ENCODE data around the gene LRMDA. TPM values are rescaled to one million over a fixed set of nuclear protein-coding genes. Genes with fewer than 3 reads are reported as not detected.

Gene LRMDA
- total RNA-seq, 6 experiments from 2014 or later, result 0.32 TPM; not detected in 5

GRCh38 chr10:75761289-75761688 is 329.9 kb downstream of the LRMDA start:
- H3K4me3 Mint-ChIP-seq, result no peak overlapping the region
- peaks cover 25% of the 10 kb centered on the region for H3K27me3 Mint-ChIP-seq (ENCODE audit: insufficient read depth)
- H3K9me3 Mint-ChIP-seq, result no peaks in the 10 kb centered on the region
- TF ChIP-seq, protein P1, sequence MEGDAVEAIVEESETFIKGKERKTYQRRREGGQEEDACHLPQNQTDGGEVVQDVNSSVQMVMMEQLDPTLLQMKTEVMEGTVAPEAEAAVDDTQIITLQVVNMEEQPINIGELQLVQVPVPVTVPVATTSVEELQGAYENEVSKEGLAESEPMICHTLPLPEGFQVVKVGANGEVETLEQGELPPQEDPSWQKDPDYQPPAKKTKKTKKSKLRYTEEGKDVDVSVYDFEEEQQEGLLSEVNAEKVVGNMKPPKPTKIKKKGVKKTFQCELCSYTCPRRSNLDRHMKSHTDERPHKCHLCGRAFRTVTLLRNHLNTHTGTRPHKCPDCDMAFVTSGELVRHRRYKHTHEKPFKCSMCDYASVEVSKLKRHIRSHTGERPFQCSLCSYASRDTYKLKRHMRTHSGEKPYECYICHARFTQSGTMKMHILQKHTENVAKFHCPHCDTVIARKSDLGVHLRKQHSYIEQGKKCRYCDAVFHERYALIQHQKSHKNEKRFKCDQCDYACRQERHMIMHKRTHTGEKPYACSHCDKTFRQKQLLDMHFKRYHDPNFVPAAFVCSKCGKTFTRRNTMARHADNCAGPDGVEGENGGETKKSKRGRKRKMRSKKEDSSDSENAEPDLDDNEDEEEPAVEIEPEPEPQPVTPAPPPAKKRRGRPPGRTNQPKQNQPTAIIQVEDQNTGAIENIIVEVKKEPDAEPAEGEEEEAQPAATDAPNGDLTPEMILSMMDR (IDR thresholded peaks at IDR 0.05), result no peak
- H3K4me1 Mint-ChIP-seq (ENCODE audit: low read depth), result peaks cover 9% of the 10 kb centered on the region; the same call in 1 of the 2 replicates
- no peak for DNase-seq
- H3K36me3 Mint-ChIP-seq (ENCODE audit: low read depth), result no peaks in the 10 kb centered on the region
- no peak overlapping the region for H3K27ac Mint-ChIP-seq

DNA sequence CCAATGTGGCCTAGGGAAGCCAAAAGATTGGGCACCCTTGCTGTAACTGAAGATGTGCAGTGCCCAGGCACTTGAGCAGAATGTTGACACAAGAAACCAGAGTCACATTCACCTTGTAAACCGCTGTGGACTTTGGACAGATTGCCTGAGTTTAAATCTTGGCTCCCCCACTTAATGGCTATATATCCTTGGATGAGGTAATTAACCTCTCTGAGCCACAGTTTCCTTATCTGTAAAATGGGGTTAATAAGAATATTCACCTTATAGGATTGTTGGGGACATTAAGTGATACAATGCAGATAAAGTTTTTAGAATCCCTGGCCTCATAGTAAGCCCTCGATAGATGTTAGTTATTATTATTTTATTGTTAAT is 331.0 kb downstream of the LRMDA start:
- H3K36me3 Mint-ChIP-seq (ENCODE audit: low read depth), result no peaks in the 10 kb centered on the region
- H3K9me3 Mint-ChIP-seq, result no peaks in the 10 kb centered on the region; the same call in 1 of the 2 replicates
- DNase-seq, result no peak
- H3K27ac Mint-ChIP-seq, result no peak overlapping the region
- no peak overlapping the region for H3K4me3 Mint-ChIP-seq
- TF ChIP-seq, protein P1 (IDR thresholded peaks at IDR 0.05), result no peak
- peaks cover 23% of the 10 kb centered on the region for H3K27me3 Mint-ChIP-seq (ENCODE audit: insufficient read depth)
- H3K4me1 Mint-ChIP-seq (ENCODE audit: low read depth), result peaks cover 9% of the 10 kb centered on the region; the same call in 1 of the 2 replicates

GRCh38 chr10:75763652-75764051 is 332.2 kb downstream of the LRMDA start:
- DNase-seq, result no peak
- no peaks in the 10 kb centered on the region for H3K36me3 Mint-ChIP-seq (ENCODE audit: low read depth)
- H3K9me3 Mint-ChIP-seq, result no peaks in the 10 kb centered on the region; the same call in 1 of the 2 replicates
- no peak overlapping the region for H3K4me3 Mint-ChIP-seq
- TF ChIP-seq, protein P1 (IDR thresholded peaks at IDR 0.05), result no peak
- peaks cover 9% of the 10 kb centered on the region; the same call in 1 of the 2 replicates for H3K4me1 Mint-ChIP-seq (ENCODE audit: low read depth)
- H3K27ac Mint-ChIP-seq, result no peak overlapping the region
- H3K27me3 Mint-ChIP-seq (ENCODE audit: insufficient read depth), result peaks cover 19% of the 10 kb centered on the region

- TF ChIP-seq, protein P1 (IDR thresholded peaks at IDR 0.05), result no peak
- Mint-ChIP-seq H3K4me1 (ENCODE audit: low read depth) (peaks cover 9% of the 10 kb centered on the region; the same call in 1 of the 2 replicates), H3K9me3 (no peaks in the 10 kb centered on the region; the same call in 1 of the 2 replicates), H3K4me3 (no peak overlapping the region), H3K27ac (no peak overlapping the region), H3K27me3 (ENCODE audit: insufficient read depth) (peaks cover 20% of the 10 kb centered on the region), H3K36me3 (ENCODE audit: low read depth) (no peaks in the 10 kb centered on the region)
- no peak for DNase-seq
Observed at GRCh38 chr10:75764974-75765788, 333.8 kb downstream of the LRMDA start.

- Mint-ChIP-seq H3K36me3 (ENCODE audit: low read depth) (no peaks in the 10 kb centered on the region), H3K27me3 (ENCODE audit: insufficient read depth) (peaks cover 20% of the 10 kb centered on the region), H3K4me3 (no peak overlapping the region), H3K4me1 (ENCODE audit: low read depth) (peaks cover 13% of the 10 kb centered on the region), H3K9me3 (no peaks in the 10 kb centered on the region; the same call in 1 of the 2 replicates), H3K27ac (no peak overlapping the region)
- no peak for DNase-seq
- TF ChIP-seq, protein P1 (IDR thresholded peaks at IDR 0.05), result no peak
Observed at GRCh38 chr10:75765789-75766096, 334.3 kb downstream of the LRMDA start.
